GM21423 (cell line): ENCODE data around the gene DPF3.

Experiments
- ATAC-seq: cut with Tn5 transposase; IDR thresholded peaks from one replicate; pipeline ENCODE4 v1.9.1; 2021; ENCODE audit warnings: mild to moderate bottlenecking, moderate library complexity; ENCODE audit not compliant: unreplicated experiment

Gene DPF3

DNA sequence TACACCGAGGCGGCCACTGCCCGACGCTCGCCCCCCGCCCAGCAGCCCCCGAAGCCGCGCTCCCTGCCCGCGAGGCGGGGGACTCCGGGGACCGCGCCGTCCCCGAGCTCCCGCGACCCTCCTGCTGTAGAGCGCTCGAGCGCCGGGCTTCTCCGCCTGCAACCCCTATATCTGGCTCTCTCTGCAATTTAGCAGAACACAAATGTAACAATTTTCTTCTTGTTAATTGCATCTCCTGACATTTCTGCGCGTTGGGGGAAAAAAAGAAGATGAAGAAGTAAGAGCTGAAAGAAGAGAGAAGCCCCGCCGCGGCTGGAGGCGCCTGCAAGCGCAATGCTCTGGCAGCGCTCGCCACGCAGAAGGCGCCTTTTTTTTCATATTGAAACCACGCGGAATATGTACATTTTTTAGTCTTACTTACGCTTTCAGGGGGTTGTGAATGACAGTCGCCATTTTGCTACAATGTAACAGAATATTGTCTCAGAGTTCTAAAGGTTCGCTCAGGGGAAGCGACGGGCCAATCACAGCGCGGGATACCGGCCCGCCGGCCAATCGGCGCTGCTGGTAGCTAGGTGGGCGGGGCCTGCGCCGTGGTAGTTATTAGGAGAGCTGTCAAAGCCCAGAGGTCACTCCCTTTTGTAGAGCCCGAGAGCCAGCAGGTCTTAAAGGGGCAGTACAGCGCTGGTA lies at the start of gene DPF3:
Gene DPF3, minus strand, starts transcription at position 466 of the 687 bp plus-strand sequence. Its CDS starts 13 bp downstream, at position 453.
- peak; percentile 98 for ATAC-seq

DNA sequence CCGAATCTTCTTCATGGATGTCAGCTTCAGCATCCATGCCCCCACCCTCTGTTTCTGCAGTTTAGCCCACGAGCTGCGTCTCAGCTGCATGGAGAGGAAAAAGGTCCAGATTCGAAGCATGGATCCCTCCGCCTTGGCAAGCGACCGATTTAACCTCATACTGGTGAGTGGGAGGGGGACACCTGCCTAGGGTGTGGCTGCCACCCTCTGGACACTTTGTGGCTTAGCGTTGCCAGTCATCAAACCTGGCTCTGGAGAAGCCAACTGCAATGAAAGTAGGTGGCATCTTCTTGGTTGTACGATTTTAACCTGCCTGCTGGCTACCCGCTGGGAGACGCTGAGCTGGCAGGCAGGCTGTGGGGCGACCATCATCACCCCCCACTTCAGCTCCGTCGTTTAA lies 49.0 kb upstream of the DPF3 start:
- ATAC-seq = no peak

DNA sequence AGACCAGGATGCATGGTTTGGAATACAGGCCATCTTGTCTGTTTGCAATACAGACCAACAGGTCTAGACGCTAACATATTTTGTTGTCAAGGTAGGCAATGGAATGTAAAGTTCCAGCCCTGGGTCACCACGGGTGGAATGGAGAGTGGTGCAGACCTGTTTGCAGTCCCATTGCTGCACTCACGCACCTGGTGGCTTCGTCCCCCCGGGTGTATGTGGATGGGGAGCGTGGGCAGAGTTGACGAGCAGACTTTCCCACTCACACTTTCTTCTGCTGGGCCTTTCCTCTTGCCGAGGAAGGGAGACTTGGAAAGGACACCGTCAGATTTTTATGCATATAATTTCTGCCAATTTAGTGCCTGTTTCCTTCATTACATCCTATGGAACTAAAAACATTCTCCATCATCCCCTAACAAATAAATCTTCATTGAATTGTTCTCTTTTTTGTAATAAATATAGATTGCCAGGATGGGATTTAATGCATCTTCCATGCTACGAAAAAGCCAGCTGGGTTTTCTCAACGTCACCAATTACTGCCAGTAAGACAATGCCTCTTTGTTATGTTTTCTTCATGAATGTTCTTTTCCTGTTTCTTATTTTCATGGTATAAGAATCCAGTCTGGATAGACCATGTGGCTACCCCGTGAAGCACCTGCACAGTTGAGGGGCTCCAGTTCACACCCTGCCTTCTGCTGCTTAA lies 47.5 kb upstream of the DPF3 start:
- no peak for ATAC-seq

DNA sequence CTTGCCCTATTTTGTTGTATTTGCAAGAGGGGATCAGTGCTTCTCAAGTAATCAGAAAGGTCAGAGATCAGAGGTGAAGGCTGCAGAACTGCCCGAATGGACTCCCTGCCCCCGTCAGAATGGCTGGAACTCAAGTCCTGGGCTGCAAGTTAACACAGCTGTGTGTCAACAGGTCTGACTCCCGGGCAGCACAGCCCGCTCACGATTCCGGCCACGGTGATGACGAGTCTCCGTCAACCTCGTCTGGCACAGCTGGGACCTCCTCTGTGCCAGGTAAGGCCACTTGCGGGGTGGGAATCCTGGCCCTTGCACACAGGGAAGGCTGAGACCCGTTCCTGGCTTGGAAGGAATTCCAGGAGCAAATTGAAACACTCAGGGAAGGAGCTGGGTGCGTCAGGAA lies 45.7 kb upstream of the DPF3 start:
- ATAC-seq = no peak

DNA sequence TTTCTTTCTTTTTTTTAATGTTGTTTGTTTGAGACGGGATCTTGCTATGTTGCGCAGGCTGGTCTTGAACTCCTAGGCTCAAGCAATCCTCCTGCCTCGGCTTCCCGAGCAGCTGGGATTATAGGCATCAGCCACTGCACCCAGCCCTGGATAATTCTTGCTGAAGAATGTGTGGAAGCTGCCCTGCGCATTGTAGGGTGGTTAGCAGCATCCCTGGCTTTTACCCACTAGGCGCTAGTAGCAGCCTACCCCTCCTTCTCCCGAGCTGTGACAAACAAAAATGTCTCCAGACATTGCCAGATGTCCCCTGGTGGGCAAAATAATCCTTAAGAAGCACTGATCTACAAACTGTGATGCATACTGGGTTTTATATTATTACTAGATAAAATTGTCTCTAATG lies 39.0 kb upstream of the DPF3 start:
- ATAC-seq = no peak

DNA sequence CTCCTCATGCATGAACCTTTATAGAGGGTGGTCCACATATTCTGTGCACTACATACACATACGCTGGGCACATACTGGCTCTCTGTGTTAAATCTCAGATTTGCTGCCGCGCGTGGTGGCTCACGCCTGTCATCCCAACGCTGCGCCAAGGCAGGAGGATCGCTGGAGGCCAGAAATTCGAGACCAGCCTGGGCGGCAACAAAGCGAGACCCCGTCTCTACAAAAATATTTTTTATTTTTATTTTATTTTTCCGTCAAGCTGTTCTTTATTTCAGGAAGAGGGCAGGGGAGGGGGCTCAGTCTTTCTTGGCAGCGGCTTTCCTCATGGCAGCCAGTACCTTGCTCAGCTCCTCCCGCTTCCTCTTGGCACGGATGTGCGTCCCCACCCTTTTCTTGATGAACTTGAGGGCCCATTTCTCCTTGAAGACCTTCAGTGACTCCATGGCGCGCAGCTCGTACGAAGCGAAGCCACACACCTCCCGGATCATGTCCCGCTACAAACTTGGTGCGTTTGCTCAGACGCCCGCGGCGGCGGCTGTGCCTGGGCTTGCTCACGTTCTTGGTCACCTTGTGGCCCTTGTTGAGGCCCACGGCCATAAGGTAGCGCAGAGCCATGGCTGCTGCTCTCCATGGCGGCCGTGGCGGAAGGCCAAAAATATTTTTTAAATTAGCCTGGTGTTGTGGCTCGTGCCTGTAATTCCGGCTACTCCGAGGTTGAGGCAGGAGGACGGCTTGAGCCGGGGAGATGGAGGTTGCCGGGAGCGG lies 35.6 kb upstream of the DPF3 start:
- ATAC-seq = no peak

DNA sequence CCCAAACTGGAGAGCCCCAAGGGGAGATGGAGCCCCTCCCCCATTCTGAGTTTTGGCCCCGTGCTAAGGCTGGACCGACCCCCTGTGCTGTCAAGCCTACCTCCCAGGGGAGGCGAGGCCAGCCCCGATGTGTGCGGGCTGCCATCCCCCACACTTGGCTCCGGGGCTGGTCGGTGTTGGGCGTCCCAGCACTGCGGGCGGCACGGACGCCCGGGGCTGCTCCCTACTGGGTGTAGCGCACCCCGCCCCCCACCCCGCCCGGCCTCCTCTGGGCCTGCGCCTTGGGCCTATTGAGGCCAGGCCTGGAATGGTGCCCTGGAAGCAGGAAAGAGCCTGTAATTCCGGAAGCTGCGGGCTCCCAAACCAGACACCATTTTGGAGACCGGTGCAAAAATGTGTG lies 35.0 kb upstream of the DPF3 start:
- ATAC-seq = no peak

DNA sequence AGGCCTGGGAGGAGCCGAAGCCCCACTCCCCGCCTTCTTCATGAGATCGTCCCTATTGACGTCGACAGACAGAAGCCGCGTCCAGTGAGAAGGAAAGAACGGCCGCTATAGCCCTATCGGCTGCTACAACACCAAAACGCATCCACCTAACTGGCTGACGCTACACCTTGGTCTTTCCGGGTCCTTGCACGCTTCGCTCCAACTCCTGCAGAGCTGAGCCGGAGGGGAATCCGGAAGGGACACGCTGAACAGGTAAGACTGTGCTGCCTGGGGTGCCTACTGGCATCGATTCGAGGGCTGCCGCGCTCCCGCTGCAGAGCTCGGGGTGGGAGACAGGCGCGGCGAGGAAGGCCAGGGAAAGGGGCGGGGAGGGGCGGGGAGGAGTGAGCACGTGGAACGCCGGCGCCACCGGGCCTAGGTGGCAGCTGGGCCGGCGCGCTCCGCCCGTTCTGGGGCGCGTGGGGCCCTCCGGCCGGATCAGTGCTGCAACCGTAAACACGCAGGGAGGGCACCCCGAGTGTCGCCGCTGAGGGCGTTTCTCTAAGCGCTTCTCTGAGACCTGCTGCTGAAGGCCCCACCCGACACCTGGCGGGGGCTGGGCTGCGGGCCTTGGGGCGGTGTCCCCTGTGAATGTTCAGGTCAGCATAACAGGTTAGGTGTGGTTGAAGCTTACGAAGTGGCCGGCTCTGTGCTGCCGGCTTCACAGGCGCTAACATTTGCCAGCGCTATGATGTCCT lies 32.6 kb upstream of the DPF3 start, which contains the start of gene DCAF4:
Gene DCAF4, plus strand, starts transcription at position 173 of the 737 bp plus-strand sequence. CDS start 11,515 bp downstream, outside the sequence.
- peak; percentile 98 for ATAC-seq

DNA sequence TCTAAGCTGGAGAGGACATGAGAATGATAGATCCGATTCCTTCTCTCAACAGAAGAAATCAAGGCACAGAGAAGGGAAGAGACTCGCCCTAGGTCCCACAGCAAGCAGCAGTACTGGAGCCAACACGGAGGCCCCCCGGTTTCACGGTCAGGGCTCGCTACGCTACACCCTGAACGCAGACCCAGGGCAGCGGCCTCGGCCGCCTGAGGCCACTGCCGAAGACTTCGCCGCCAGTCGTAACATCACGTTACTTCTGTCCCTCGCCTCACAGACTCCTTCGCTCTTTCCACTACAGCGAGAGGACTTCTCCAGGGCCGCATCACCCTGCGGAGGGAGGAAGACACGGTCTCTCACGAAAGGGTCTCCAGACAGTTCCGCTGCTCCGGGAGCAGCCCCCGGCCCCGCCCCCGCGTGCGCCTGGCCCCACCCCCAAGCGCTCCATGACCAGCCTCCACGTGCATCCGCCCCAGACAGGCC lies 32.0 kb upstream of the DPF3 start:
- ATAC-seq = no peak

DNA sequence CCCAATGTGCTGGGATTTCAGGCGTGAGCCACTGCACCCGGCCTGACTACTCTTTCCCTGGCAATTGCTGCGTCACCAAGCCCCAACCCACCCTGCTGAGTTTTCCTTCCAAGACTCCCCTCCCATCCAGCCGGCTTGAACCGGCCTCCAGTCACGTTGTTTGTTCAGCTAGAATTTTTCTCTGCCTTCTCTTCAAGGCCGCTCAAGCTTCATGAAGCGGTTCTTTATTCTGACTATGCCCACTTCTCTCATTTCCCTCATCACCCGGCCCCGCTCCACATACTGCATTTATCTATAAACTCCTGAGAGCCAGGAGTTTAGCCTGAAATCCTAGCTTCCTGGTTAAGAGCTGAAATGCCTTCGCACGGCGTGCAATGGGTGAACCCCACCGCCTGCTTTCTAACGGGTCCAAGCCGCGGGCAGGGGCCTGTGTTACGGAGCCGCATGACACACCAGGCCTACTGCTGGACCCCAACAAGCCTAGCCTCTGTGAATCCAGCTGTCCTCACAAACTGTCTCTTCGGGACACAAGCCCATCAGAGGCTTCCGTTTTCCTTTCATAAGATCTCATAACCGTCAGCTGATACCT lies 31.4 kb upstream of the DPF3 start:
- no peak for ATAC-seq

DNA sequence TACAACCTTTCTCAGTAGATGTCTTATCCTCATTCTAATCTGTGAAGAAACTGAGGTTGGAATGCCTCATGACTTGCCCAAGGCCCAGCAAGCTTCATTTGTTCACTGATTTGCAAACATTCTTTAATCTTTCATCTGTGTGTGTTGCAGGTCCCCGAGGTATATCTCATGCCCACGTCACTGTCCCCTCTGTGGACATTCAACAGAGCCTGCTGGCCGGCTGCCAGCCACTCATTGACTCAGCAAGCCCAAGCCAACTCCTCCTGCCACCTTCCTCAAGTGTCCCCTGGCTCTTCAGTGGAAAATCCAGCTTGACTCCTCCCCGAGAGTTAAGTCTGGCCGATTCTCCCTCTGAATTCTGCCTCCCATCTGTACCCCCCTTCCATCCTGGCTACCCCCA lies 30.4 kb upstream of the DPF3 start:
- ATAC-seq = no peak

DNA sequence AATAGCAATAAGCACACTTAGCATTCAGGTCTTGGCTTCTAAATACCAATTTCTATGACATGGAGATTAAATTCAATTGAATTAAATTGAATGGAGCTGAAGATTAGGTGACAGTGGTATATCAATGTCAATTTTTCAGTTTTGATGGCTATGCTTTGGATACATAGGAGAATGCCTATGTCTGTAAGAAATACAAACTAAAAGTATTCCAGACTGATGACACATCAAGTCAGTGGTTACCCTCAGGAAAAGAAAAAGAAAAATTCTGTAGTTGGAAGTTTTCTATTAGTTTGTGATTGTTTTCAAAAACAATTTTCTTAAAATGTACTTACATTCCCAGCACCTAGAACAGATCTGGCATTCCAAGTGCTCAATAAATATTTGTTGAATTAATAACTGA lies 27.5 kb upstream of the DPF3 start:
- no peak for ATAC-seq

DNA sequence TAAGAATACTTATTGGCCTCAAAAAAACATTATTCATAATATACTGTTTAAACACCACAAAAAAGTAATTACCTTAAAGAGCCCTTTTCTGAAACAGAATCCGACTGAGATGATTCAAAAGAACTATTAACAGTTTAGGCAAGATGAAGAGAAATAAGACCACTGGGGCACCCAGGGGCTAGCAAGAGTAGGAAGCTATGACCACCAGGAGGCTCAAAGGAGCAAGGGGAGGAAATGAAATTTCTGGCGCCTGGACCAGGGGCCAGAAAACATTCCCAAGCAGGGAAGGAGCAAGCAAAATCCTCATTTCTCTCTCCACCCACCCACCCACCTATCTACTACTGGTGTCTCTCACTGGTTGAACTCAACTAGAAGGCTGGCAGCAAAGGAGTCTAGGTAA lies 26.1 kb upstream of the DPF3 start:
- ATAC-seq = no peak

DNA sequence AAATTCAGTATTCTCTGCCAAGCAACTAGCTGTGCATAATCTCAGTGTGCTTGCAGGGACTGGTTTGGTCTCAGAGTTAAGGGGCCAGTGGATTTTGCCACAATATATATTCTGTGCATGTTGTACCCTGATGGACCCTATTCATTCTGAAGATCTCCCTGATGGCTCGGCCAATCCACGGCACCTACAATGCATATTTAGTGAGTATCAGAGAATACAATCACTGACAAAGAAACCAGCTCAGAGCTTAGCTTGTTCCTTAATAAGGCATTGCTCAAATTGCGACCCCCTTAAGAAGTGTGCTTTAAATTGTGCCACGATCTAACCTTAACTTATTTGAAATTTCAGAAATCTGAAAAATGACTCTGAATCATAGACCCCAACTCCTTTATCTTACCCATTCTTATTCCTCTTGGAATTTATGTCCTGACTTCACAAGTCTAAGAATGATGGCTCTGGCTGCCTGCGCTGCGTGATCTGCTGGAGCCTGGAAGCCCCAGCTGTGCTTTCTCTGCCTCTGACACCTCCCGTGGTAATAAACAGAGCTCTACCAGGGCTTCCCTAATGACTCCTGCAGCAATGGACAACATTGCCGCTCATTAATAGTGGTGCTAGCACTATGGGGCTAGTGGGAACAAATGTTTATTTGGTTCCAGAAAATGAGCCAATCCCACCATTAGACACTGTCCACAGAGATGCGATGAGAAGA lies 23.3 kb upstream of the DPF3 start:
- ATAC-seq = no peak

DNA sequence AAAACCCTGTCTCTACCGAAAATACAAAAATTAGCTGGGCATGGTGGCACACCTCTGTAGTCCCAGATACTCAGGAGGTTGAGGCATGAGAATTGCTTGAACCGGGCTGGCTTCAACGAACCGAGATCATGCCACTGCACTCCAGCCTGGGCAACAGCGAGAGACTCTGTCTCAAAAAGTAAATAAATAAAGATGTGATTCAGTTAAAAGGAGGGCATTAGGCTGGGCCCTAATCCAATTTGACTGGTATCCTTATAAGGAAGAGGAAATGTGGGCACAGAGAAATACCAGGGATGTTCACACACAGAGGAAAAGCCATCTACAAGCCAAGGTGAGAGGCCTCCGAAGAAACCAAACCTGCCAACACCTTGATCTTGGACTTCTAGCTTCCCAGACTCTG lies 22.3 kb upstream of the DPF3 start:
- ATAC-seq = no peak

DNA sequence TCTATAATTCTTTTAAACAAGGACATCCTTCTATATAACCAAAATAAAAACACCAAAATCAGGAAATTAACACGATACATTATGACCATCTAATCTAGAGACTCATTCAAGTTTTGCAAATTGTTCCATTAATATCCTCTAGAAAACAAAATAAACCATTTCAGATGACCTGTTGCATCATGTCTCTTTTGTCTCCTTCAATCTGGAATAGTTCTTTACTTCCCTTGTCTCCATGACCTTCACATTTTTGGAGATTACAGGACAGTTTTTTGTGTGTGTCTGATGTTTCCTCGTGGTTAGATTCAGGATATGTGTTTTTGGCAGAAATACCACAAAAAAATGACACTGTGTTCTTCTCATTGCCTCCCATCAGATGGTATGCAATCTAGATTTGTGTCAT lies 19.9 kb upstream of the DPF3 start:
- no peak for ATAC-seq

DNA sequence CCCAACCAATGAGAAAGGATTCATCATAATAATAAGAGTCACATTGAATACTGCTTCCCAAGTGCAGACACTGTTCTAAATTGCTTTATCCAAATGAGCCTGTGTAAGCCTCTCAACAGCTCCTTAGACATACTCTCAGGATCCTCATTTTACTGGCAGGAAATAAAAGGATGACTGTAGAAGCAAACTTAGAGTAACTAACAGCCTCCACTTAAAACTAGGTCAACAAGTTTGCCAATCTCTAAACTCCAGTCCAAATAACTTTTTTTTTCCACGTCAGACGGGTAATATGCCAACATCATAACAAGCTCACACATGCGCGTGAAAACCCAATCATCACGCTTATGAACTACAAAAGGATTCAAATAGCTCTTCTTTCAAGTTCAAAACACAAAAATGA lies 15.3 kb upstream of the DPF3 start:
- no peak for ATAC-seq

DNA sequence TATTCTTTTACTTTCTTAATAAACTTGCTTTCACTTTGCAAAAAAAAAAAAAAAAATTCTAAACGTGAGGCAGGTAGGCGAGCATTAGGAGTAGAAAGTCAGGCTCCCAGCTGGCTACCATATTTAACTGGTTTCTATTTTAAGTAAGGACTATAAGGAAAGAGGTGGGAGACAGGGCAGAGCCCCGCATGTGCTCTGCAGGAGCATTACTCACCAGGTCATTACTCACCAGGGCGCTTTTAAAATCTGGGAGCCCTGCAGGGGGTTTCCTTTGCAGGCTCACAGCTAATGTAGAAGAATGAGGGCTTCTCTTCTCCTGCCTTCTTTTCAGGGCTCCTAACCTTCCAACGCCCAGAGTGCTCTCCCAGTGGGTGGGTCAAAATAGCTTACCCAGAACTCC lies 14.0 kb upstream of the DPF3 start:
- no peak for ATAC-seq

DNA sequence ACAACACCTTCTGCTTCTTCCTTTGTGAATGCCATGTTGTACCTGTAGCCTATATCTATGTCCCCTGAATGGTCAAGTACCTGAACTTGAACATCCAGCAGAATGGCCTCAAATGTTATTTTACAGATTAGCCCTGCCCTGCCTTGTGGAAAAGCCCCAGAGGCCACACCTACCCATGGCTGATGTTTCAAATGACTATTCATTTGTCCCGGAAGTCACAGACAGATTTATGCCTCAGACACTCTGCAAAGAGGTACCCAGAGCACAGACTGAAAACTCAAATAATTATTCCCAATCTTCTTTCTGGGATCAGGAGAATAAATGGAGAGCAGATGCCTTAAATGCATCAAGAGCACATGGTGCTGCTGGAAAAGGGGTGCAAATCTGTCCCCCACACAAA lies 13.0 kb upstream of the DPF3 start:
- no peak for ATAC-seq

DNA sequence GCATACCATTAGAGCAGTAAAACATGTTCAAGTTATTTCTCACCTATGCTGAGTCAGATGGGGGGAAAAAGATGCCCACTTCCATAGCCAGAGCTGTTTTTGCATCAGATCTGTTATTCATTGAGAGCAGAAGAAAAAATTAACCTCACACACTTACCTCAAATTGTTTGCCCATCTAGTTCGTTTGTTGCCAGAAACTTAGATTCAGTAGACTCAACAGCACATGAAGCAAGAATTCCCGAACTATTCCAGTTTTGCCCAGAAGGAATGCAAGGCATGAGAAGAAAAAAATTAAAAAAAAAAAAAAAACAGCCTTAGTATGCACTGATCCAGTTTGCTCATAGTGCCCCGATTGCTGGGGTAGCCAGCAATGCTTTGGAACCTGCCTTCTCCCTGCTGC lies 12.4 kb upstream of the DPF3 start:
- ATAC-seq = no peak
